ENCODE data around the gene PICK1.
A peak's percentile ranks its signal among the peaks of the same experiment; 100 is the strongest.

PICK1 gene

DNA sequence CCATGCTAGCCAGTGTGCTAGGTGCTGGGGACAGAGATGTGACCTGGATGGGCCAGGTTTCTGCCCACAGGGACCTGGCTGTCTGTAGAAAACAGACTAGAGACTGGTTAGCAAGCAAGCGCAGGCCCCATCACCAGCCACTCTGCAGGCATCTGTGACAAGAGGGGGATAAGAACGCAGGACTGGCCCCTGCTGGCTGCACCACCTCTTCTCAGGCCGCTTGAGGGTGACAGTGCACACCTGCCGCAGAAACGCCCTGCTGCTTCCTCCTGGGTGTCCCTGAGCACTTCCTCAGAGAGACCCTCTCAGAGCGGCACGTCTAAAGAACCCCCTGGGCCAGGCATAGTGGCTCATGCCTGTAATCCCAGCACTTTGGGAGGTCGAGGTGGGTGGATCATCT is 5.9 kb upstream of the PICK1 start:
- DNase-seq = no peak

DNA sequence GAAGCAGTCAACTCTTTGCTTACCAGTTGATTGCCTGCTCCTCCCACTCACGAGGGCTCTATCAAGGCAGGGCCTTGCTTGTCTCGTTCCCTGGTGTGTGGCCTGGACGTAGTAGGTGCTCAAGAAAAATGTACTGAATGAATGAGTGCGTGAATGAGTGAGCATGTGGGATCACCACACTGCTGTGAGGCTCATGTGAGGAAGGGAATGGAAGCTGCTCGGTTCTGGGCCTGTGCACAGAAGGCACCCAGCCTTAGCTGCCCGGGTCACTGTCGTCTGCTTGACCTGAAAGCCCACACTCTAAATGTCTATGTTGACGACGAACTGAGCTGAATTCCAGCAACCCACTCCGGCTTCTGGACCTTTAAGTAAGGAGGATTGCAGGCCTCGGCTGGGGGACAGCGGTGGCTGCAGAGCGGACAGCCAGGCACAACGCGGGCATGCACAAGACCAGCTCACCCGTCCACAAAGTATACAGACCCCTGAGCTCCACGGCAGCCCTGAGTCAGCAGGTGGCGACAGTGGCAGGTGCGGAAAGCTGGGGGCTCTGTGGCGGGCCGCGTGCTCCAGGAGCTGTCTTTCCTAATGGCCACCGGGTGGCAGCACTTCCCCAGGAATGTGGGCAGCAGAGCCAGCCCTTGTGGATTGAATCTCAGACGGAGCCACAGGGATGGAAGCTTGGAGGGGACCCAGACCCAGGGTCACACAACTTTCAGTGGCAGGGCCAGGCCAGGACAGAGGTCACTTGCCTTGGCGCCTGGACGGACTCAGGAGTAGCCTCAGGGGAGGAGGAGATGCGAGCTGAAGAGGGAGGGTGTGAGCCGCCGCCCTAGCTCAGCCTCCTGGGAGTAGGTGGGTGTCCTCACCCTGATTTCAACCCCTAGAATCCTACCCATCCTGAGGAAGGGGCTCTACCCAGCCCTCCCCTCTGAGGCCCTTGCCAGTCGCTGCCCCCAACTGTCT is 5.0 kb upstream of the PICK1 start:
- peak; percentile 94 for DNase-seq

DNA sequence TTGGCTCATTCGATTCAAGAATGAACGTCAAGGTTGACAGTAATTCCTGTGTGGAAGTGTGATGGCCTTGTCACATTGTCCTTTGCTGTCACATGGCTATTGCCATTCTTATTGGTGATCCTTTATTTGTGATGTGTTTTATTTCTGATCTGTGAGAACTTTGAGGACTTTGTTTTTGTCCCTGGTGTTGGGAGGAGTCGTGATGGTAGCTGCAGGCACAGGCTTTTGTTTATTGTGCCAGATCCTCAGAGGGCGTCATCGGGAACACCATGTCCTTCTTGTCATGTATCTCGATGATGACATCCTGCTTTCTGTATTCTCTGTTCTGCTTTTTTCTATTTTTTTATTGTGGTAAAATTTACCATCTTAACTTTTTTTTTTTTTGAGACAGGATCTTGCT is 5.6 kb downstream of the PICK1 start:
- DNase-seq = no peak

DNA sequence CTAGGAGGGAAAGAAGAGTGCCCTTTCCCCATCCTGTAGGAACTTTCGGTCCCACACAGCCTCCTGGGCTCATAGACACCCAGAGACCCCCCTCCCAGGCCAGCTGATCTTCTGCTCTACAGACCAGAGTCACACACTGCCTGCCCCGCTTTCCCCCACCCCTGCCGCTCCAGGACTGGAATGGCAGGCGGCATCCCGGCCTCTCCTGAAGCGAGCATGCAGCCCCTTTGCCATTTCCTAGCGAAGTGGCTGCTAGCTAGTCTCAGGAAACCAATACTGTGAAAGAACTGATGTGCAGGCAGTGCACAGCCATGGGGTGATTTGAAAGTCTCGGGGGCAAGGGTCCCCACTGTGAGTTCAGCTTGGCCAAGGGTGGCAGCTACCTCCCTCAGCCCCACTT is 8.3 kb downstream of the PICK1 start:
- DNase-seq = no peak

DNA sequence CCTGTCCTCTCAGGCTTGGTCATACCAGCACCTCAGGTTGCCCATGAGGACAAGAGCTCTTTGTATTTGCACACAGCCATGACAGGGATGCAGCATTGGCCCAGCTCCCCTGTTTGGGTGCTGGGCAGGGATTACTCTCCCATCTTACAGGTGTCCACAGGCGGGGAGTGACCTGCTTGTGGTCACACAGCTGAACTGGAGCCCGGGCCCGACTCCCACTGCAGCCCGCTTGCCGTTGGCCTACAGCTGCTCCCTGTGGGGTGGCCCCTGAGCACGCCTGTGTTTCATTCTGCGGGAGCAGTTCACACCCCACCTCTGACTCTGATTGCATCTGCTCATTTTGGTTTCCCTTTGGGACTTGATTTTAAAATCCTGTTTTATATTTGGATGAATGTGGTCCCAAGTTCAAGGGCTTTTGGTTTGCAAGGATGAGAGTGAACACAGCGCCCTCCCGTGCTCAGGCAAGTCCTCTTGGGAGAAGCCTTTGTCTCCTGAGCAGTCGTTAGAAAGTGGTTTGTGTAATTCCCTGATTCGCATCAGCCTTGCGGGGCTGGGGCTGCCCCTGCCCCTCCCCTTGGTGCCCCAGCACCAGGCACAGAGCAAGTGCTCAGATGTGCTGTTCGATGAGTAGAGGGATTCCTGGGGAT is 9.3 kb downstream of the PICK1 start:
- DNase-seq = no peak

DNA sequence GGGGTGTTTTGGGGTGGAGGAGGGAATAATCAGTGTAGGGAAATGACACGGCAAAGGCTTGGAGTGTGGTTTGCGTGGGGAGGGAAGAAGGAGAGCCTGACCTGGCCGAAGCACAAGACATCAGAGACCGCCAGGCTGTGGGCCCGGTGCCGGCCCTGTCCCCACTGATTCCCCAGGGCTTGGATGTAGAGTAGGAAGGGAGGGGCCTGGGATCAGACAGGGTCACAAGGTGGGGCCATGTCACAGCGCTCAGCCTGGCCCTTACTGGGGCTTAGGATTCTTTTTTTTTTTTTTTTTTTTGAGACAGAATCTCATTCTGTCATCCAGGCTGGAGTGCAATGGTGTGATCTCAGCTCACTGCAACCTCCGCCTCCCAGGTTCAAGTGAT is 9.8 kb downstream of the PICK1 start:
- DNase-seq = no peak

DNA sequence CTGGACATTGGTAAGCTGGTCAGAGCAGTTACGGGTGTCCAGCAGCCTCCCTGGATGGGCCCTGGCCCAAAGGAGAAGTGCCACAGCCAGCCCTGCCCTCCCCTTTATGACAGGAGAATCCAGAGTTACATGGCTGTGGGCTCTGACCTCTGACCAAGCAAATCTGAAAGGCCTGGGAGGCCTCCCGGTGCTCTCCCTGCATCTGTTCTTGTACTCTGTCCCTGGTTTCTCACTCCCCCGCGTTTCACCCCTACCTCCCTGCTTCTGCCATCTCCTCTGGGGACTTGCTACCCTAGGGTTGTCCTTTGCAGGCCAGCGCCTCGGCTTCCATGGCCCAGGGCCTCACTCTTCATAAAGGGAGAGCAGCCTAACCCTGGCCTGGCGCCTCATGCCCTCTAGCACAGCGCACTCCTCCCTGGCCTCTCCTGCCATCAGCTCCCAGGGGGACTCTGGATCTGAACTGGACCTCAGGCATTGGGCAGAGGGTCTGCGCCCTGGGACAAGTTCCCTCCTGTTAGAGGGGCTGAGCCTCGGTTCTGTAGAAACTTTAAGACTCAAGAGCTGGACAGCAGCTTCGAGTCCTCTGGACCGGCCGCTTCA is 10.7 kb downstream of the PICK1 start:
- no peak for DNase-seq

DNA sequence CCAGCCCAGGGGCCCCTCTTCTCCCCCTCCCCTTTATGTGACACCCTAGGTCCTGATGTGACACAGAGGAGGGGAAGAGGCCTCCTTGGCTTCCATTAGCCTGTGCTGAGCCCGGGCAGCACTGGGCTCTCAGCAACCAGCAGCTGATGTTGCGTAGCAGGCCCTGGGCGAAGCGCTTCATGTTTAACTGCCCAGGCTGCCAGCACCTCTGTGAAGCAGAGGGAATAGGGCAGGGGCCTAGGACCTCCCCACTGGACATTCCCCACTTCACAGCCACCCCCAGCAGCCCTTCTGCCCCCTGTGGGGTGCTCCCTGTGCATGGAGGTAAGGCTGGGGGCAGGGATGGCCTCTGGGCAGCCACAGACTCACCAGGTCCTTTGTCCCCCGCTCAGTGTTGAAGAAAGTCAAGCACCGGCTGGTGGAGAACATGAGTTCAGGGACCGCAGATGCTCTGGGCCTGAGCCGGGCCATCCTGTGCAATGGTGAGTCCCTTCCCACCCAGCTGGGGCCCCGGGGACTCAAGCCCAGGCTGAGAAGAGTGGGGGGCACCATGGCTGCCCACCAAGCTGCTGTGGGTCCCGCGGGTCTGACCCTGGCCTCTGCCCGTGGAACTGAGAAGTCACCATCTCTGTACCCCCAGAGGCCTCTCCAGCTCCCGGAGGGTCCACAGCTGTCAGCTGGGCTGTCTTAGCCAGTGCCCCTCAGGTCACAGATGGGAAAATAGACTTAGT is 11.6 kb downstream of the PICK1 start:
- no peak for DNase-seq

DNA sequence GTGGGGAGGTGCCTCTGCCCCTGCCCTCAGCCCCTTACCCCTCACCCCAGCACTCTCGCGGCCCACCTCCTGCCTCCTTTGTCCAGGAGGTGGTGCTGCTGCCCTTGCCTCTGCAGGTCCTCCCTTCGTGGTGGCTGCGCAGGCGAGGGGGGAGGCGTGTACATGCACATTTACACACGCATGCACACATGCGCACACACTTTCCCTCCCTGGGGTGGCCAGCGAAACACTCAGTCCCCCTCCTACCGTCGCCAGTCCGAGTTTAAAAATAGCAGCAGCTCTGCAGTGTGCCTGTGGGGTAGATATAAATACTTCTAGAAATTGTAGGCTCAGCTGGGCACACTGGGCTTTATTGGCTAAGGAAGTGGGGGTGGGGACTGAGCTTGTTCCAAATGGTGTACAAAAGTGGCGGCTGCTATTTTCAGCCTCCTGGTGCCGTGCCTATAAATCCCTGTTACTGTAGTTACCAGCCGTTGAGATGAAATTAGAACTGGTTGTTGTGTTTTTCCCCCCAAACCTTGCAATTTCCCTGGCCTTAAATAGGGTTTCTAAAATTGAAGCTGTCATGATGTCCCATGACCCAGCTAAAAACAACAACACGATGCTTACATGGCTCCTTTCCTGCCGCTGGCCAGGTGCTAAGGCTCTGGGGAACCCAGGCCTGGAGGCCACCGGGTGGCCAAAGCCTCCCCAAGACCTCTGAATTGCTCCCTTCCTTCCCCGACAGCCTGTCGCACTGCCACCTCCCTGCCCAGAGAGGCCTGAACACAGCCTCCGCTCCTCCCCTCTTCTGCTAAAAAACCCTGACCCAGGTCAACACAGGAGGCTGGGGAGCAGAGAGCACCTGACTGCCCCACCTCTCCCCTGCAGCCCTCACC is 12.4 kb downstream of the PICK1 start:
- DNase-seq = peak; percentile 68

DNA sequence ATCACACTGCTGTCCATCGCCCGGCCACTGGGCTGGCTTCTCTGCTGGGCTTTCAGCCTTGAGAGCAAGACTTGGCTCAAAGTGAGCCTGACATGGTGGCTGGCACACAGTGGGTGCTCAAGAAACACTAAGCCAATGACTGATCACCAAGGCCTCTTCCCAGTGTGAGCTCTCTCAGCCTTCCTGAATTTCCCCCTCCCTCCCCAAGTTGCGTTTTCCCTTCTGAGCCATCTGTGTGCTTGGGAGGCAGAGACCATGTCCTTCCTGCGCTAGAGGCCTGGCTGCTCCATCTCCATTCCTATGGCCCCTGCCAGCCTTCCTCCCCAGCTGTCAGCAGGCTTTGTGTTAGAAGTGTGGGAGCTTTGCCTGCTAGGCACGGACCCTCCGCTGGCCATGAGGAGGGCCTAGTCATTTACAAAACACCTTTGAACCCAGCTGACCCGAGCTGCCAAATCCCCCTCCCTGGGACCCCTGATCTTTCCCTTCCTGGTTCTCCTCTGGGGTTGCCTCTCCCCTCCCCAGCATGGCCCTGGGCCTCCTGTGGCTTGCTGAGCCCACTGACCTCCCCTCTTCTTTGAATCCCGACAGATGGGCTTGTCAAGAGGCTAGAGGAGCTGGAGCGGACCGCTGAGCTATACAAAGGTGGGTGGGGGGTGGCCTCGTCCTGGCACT is 13.2 kb downstream of the PICK1 start:
- DNase-seq = no peak

DNA sequence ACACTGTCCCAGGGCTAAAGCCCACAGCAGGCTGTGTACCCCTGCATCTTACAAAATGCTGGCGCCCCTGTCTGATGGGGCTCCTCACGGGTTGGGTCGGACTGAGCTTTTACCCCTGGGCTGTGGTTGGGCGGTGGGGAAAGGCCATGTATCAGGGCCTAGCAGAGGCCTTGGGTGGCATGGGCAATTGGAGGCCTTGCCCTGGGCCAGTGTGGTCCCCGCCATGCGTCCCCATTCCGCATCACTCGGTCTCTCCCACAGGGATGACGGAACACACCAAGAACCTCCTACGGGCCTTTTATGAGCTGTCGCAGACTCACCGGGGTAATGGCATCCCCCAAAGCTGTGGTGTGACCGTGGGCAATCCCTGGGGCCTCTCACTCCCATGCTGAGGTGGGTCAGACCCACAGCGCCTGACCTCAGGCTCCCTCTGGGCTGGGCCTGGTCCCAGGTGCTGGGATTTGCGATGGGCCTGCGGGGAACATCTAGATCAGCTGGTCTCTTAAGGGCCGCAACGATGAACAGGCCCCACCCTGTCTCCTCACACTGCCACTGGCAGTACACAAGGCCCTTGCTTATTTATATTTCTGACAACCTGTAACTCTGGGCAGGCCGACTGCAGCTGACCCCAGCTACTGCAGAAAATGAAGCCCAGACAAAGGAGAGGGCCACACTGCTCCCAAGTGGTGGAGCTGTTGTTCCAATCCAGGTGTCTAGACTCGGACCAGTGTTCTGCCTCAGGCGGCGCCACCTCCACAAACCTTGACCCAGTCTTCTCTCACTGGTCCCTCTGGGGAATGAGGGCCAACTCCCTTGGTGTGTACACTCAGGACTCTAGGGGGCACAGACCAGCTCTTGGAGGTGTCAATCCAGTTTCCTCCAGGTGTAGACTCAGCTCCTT is 14.5 kb downstream of the PICK1 start:
- no peak for DNase-seq

DNA sequence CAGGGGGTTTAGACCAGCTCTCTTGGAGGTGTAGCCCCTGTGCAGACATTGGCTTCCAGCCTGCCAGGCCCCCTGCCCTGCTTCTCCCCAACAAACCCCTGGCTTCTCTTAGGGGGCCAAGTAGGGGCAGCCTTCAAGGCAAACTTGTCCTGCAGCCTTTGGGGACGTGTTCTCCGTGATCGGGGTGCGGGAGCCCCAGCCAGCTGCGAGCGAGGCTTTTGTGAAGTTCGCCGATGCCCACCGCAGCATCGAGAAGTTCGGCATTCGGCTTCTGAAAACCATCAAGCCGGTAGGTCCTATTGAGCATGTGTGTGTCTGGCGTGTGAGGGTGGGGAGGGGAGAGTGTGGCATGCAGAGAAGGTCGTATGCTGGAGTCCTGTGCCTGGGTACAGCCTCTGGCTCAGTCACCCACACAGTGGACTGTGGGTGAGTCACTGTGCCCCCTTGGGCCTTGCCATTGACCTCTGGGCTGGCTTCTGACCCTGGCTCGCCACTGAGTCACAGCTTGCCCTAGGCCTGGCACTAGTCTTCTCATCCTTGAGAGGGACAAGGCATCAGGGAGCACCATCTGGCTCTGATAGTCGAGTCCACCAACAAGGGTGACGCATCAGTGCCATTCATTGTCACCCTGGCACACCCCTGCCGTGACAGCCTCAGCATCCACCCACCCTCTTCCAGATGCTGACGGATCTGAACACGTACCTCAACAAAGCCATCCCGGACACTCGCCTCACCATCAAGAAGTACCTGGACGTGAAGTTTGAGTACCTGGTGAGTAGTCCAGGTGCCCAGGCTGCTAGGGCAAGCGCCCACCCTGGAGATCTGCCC is 15.3 kb downstream of the PICK1 start:
- no peak for DNase-seq

DNA sequence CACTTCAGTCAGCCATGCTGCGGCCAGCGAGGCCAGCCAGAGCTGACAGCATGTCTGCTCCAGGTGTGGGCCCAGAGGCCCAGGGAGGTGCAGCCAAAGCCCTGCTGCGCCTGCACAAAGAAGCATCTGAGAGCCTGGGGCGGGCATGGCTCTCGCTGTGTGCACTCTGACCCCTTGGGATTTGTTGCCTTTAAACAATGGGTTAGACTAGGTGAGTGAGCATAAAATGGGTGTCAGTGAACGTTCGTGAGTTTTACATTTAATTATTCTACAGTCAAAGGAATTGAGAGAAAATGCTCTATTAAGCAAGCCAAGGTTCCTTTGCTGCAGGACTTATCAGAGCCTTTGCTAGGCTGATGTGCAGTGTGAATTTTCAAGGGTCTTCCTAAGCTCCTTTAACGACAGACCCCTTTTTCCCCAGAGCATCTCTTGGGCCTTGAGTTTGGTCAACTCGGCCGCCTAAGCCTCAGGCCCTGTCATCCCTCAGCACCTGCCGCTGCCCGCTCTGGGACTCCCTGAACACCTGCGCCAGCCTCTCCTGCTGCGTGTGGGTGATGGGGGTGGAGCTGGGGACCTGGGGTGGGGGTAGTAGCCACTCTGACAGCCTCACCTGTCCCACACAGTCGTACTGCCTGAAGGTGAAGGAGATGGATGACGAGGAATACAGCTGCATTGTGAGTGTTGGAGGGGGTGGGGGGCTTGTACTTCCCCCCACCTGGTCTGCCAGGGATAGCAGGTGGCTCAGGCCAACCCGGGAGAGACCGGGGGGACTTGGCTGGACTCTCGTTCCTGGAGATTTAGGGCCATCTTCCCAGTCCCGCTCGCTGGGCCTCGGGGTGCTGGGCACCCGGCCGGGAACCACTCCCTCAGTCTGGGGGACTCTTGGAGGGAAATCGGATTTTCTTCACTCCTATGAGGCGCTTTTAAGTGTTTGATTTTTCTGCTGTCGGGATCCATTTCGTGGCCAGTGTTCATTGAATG is 16.2 kb downstream of the PICK1 start:
- DNase-seq = no peak

DNA sequence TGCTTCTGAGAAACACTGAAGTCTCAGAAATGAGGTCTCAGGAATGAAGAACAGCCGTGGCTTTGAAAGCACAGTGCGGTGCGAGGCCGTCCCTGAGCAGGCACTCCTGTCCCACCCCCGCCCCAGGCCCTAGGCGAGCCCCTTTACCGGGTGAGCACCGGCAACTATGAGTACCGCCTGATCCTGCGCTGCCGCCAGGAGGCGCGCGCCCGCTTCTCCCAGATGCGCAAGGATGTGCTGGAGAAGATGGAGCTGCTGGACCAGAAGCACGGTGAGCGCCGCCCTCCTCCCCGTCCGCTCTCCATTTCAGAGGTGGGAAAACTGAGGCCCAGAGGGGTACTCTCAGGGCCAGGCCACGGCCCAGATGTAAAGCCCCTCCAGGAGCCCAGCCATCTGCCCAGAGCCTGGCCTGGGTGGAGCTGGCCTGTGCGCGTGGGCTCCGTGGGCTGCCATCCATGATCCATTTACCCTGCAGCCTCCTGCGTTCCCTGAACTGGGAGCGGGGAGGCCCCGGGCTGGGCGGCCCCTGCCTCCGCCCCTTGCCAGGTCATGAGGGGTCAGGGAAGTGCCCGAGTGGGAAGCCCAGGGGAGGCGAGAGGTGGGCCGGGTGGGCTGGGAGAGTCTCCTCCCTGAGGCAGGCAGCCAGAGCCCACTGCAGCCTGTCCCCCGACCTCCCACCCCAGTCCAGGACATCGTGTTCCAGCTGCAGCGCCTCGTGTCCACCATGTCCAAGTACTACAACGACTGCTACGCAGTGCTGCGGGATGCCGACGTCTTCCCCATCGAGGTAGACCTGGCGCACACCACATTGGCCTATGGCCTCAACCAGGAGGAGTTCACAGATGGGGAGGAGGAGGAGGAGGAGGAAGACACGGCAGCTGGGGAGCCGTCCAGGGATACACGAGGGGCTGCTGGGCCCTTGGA is 17.2 kb downstream of the PICK1 start:
- DNase-seq = peak; percentile 67

DNA sequence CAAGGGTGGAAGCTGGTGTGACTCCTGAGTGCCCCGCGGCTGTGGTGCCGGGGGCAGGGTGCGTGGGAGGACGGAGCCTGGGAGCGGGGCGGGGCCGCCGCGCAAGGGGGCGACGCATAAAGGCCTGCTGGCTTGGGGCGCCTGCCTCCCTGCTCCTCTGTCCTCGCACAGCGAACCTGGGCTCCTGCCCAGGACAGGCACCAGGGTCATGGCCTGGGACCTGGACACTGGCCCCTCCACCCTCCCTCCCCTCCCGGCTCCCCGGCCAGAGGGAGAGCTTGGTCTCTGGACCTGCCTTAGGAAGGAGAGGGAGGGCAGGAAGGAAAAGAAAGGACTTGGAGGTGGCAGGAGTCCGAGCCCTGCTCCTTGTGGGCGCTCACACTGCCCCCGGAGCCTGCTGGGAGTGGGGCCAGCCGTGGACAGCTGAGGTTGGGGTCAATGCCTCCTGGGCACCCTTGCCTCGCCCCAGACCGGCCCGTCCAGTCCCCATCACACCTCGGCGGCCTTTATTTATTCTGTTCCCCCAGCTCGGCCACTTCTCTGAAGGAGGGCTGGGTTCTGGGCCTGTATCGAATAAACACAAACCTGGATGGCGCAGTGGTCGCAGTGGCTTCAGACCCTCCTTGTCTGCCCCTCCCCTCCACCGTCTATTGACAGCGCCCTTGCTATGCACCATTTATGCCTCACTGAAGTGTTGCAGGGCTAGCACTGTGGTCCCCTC is 18.1 kb downstream of the PICK1 start:
- no peak for DNase-seq

DNA sequence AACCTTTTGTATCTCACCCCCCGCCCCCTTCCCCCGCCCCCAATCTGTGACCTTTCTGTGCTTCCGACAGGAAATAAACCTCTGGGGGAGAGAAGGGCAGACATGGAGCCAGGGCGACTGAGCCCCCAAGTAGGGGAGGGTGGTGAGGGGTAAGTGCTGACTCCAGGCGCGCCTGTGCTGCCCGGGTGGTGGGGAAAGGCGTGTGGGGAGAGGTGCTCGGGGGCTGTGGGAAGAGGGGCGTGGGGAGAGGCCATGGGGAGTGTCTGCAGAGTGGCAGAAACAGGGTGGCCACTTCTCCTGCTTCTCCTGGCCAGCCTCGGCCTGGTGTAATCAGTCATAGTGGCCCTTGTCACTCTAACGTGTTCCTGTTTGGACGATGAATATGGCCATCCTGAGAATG is 18.8 kb downstream of the PICK1 start:
- no peak for DNase-seq

Measured in eye (tissue), 1 donor.